Stimulated activated CD8-positive, alpha-beta memory T cell treated with anti-CD3 and anti-CD28 coated beads, Interleukin-15, amount 100 ng/mL, for 48 hours (primary cell): ENCODE measurements around the gene EEF1AKMT2.

Experiments used
- DNase-seq, 2 donors: peaks; one replicate each; pipeline ENCODE4 v3.0.0-alpha.2; 2020; ENCODE audit warnings: low read depth in 2 of 2

Gene EEF1AKMT2

DNA sequence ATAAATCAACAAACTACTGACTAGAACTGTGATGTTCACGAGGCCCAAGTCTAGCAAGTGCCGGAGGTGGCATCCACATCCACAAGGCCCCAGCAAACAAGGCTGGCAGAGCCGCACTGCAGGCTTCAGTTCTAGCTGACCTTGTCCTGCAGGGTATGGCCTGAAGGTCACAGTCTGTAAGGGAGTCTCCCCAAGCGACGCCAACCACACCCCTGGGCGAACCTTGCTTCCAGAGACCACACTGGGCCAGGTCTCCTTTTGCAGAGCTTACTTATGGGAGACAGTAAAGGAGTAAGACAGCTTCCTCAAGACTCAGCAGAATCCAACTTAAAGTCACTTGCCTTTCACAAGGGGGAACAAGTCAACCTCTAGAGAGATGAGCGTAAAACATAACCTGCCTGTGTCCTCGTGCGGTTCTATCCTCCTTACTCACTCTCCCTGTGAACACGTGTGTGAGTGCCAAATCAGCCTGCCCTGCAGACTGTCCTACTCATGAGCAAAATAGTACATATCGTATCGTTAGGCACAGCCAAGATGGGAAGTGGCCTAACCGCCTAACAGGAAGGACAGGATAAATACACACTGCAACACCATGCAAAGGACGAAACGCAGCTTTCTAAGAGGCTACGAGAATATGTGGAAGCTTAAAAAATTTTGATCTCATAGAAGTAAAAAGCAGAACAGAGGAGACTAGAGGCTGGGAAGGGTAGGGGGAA lies 70.2 kb downstream of the EEF1AKMT2 start:
- no peak for DNase-seq

DNA sequence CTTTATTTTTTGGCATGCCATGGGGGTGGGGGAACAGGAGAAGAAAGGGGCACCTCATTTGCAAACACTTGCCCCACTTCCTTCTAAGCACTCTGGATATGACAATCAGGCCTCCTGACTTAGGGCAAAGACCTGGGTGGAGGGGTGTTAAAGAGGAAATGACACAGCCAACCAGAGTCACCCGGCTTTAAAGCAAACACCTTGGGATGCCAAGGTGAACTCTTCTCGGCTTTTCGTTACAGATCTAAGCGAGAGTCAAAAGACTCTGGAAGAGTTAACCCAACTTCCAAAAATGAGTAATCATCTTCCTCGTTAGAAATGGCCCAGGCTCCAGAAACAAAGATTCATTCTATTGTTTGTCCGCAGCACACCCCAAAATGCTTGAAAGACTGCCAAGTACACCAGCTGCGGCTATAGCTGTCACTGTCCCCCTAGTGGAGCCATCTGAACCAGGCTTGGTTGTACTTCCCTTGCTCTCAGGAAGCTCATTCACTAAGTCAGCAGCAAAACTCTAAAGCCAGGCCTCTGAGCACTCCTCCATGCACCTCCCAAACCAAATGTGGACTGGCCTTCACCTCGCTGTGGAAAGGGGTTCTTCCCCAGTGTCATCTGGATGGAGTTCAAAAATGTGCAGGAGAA lies 72.4 kb downstream of the EEF1AKMT2 start:
- no peak for DNase-seq

DNA sequence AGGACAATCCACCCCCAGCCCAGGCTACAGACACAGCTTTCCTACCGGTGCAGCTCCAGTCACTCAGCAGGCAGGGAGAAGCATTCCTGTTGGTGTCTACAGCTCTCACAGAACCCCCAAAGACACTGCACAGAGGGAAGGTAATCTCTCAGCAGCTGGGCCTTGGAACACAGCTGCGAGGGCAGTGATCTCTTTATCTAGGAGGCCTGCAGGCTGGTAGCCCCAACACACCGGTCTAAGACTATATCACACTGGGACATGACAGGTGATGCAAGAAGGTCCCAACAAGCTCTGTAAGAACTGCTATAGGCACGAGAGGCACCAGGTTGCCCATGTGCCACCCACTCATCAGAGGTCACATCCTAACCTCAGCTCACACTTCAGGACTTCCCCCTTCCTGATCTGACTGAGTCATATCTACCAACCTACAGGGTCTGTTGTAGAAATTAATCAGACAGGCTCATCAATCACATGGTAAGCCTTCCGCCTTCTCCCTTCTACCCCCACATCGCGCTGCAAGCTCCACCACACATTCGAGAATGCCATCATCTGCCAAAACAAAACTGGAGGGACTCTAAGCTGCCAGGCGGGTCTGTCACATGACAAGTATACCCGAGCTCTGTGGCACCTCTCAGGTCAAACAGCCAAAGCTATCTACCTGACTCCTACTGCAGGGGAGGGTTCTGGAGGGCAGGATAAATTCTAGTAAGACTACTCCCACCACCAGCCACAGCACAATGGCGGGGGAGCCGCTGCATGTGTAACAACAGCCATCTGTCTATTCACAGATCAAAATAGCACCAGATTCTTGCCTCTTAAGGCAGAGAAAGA lies 73.6 kb downstream of the EEF1AKMT2 start:
- DNase-seq = peak; percentile 63 to 72

DNA sequence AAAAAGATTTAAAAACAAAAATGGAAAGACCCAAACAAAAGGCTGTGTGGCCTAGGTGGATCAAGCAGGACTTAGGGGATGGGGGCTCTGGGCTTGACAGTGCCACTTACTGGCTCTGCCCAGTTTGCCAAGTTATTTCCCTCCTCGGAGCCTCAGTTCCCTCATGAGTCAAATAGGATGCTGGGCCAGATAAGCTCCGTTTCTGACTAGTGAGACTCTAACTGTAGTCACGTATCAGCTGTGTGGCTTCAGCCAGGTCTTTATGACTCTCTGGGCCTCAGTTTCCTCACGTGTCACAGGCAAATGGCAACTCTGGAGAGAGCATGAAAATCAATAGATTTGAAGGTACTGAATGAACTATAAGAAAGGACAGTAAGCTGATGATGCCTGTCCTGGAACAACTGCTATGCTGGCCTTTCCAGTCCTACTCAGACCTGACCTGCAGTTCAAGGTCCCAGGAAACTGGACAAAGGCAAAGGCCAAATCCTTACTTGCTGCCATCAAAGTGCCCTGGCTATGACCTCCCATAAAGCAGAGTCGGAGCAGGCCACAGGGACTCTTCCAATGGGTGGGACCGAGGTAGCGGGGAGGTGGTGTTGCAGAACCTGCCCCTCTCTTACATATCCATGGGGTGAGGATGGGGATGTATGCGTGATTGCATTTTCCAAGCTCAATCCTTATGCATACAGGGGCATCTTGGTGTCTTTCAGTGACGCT lies 74.5 kb downstream of the EEF1AKMT2 start:
- DNase-seq = no peak

DNA sequence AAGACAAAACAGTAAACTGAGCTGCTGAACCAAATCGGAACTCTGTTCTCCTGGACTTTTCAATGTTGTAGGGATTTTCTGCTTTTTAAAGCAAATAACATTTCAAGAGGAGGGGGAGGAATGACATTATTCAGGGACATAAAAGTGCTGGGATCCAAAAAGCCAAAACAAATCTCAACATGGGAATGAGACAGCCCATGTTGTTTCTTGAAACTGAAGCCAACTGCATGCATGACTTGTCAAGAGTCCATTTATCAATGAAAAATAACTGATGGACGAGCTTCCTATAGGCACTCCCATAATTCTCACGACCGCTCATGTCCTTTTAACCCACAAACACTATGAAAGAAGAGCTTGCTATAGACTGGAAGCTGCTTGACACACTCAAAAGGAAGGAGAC lies 75.3 kb downstream of the EEF1AKMT2 start:
- DNase-seq = no peak

DNA sequence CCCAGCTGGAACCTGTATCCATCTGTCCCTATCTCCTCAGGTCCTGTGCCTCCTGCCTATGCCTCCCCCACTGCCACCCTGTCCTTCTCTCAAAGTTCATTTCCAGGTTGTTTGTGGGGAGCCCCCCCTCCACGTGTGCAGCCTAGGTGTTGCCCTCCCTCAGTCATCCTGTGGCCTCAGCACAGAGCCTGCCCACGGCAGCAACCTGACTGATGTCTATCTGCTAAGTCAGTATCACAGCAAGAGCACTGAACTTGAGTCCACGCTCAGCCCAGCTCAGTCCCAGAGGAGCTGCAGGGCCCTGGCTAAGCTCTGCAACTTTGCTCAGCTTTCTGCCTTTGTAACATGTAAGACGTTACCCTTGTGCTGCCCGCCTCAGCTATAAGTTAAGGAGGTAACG lies 76.2 kb downstream of the EEF1AKMT2 start:
- no peak for DNase-seq

DNA sequence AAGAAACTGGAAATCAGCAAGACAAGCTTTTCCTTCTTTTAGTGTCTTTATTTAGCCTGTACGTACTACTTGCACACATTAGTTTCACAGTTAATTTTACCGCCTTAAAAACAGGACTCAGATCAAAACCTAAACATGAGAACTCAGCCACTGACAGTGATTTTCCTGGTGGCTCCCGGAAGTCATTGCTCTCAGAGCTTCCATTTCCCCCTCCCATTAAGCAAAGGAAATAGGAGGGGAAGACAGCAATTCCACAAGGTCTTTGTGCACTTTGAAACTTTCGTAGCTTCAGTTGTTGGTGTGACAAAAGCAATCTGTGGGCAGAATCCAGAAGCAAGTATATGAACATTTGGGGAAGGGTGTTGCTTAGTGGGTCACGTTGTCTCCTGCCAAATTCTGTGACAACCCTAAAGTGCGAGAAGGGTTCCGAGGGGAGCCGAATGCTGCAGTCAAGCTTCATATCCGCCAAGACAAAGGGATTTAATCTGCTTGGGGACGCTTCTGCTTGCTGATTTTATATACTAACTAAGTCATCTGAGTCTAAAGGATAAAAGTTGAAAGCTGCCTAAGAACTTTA lies 77.9 kb downstream of the EEF1AKMT2 start:
- DNase-seq = no peak

DNA sequence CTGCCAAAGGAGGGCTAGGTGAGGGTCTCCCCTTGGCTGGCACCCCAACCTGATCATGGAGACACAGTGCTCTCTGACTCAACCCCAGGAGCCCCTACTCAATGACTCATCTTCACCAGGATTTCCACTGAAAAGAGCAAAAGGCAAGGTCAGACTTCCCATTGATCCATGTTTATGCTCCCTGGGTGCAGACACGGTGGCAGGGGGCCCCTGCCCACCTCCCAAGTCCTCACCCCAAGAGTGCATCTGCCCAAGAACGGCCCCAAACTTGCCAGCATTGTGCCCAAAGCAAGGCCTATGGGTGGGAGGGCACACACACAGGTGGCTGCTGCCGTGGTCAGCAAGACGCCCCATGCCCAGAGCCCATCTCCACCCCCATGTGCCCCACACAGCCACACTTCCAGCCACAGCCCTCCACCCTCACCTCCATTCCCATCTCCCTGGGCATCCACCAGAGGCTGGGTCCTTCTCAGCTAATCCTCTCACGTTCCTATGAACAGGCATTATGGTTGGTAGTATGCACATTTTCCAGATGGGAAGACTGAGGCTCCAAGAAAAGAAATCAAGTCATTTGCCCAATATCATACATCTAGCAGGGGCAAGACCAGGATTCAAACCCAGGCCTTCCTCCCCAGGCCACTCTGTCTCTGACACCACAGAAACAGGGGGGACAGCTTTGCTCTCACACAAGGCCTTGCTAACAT lies 78.8 kb downstream of the EEF1AKMT2 start:
- no peak for DNase-seq

DNA sequence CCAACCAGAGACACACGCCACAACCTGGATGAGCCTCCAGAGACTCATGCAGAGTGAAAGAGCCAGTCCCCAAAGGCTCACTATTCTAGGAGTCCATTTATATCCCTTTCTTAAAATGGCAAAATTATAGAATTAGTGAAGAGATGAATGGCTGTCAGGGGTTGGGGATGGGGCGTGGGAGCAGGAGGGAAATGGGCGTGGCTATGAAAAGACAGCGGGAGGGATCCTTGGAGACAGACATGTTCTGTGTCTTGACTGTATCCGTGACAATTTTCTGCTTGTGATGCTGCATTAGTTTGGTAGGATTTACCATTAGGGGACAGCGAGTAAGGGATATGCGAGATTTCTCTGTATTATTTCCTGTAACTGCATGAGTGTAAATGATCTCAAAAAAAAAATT lies 80.5 kb downstream of the EEF1AKMT2 start:
- DNase-seq = no peak

DNA sequence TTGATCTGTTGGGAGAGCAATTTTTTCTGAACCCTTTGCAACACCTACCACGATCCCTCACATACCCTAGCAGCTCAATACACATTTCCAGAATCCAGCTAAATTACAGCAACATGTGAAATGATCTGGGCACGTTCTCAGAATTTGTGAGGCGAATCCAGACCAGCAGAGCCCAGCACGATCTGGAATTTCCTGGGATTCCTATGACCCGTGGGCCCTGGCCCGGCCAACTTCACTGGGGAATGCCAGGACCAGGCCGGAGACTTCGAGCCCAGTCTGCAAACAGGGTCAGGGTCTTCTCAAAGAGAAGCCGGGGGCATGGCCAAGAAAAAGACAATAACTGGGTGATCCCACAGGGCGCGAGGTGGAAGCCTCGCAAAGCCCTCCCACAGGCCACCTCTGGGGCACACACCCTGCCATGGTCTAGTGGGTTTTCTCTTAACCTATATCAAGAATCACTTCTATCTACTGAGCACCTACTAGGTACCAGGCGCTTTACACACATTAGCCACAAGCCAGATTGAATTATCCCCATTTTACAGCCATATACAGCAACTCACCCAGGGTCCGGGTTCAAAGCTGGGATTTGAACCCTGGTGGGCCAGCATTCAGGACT lies 81.3 kb downstream of the EEF1AKMT2 start:
- no peak for DNase-seq

DNA sequence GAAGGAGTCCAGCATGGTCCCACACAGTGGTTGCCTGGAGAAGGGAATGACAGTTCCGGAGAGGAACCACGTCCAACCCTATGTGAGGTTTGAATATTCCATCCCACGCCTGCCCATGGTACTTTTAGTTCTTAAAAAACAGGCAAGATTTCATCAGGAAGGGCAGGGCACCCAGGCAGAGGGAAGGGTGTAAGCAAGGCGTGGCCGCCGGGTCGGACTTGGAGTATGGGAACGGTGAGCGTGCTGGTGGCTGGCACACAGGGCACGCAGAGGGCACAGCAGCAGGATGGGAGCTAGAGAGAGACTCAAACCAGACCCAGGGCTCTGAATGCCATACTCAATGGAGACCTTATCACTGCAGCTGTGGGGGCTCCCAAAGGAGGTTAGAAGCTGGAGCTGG lies 81.8 kb downstream of the EEF1AKMT2 start:
- DNase-seq = no peak

DNA sequence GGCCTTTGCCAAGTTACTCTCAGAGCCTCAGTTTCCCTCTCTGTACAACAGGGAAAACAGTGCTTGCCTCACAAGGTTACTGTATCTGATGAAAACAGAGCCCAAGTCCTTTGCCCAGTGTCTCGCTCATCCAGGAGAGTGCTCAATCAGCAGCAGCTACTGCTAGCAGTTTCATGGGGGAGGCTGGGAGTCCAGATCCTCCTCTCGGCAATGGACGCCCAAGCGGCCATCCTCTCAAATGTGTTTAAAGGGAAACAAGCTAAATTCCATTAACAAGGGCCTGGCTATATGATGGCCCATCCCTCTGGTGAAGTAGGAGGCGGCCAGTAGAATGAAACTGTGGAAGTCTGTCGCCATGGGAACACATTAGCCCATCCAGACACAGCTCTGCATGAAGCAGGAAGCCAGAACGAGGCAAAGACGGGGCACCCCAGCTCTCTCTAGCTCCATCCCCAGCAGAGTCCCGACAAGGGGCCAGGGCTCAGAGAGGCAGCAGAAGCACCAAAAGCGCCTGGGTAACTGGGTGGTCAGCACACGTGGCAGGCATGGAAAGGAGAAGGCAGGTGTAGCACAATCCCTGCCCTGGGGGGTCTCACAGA lies 82.7 kb downstream of the EEF1AKMT2 start:
- DNase-seq = no peak

DNA sequence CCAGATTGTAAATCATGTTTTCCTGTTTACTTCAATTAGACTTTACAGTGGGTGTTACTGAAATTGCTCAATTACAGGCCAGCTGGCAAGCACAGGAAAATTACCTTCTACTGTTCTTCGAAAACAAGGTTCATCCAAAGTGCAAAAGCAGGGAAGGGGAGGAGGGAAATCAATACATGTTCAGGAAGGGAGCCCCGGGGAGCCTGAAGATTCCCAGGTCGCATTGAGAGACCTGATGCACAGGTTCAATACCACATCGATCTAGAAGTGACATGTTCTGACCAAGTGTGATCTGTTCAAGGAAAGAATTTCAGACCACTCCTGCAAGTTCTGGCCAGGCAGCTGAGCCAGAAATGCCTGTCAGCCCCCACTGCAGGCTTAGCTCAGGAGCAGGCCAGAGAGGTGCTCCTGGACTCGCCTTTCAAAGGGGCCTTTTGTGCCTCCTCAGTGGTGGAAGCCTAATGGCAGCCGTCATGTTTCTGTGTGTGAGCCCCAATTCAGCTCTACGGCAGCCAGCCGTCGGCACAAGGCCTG lies 83.4 kb downstream of the EEF1AKMT2 start:
- no peak for DNase-seq
